HepG2 (cell line): ENCODE data around the gene TBC1D16. TPM values are rescaled to one million over a fixed set of nuclear protein-coding genes. Genes with fewer than 3 reads are reported as not detected.

Source experiments
- ASH2L ChIP-seq: fragments of 300-600, 200-600 bp; sonication (generic); IDR thresholded peaks from 2 replicates; pipeline ENCODE4 v1.7.0; 2017; ENCODE audit warnings: low read depth, mild to moderate bottlenecking, moderate library complexity, mixed read lengths, low read length; ENCODE audit not compliant: insufficient read length
- FOXA3 ChIP-seq: IDR thresholded peaks from 2 replicates; pipeline ENCODE4 v1.6.1; 2016; ENCODE audit warnings: missing genetic modification reagents, missing compliant biosample characterization
- IRF9 ChIP-seq: sonication (generic); formaldehyde crosslinking; IDR thresholded peaks from 2 replicates; pipeline ENCODE4 v1.8.0; 2022; ENCODE audit warnings: missing genetic modification reagents, mild to moderate bottlenecking, borderline replicate concordance
- MLX ChIP-seq: IDR thresholded peaks from 2 replicates; pipeline ENCODE4 v1.6.1; 2016
- NR1H2 ChIP-seq: sonication (generic); formaldehyde crosslinking; IDR thresholded peaks from 2 replicates; pipeline ENCODE4 v1.8.1; 2022; ENCODE audit warnings: low read depth, missing genetic modification reagents, borderline replicate concordance
- PAXIP1 ChIP-seq: sonication (generic); formaldehyde crosslinking; conservative IDR thresholded peaks from 2 replicates; pipeline ENCODE4 v1.4.0; 2020; ENCODE audit warnings: mild to moderate bottlenecking, missing genetic modification reagents, moderate library complexity
- PBX3 ChIP-seq: sonication (generic); formaldehyde crosslinking; IDR thresholded peaks from 2 replicates; pipeline ENCODE4 v1.8.1; 2023; ENCODE audit warnings: missing genetic modification reagents, inconsistent platforms, borderline replicate concordance
- RFX1 ChIP-seq: fragments of 450-650 bp; IDR thresholded peaks from 2 replicates; pipeline ENCODE4 v1.6.1; 2017
- ZBED4 ChIP-seq: sonication (generic); formaldehyde crosslinking; IDR thresholded peaks from 2 replicates; pipeline ENCODE4 v1.4.0; 2020; ENCODE audit warnings: missing genetic modification reagents, borderline replicate concordance
- ZFP90 ChIP-seq: sonication (generic); formaldehyde crosslinking; IDR thresholded peaks from 2 replicates; pipeline ENCODE4 v1.8.0; 2022; ENCODE audit warnings: missing genetic modification reagents, mild to moderate bottlenecking, inconsistent platforms, borderline replicate concordance
- ZNF230 ChIP-seq: sonication (generic); formaldehyde crosslinking; IDR thresholded peaks from 2 replicates; pipeline ENCODE4 v1.4.0; 2020; ENCODE audit warnings: mild to moderate bottlenecking, missing genetic modification reagents
- ZNF232 ChIP-seq: sonication (generic); formaldehyde crosslinking; IDR thresholded peaks from 2 replicates; pipeline ENCODE4 v1.4.0; 2020; ENCODE audit warnings: missing genetic modification reagents, borderline replicate concordance
- ZNF264 ChIP-seq: sonication (generic); formaldehyde crosslinking; IDR thresholded peaks from 2 replicates; pipeline ENCODE4 v1.4.0; 2020; ENCODE audit warnings: missing genetic modification reagents
- ZNF329 ChIP-seq: sonication (generic); formaldehyde crosslinking; IDR thresholded peaks from 2 replicates; pipeline ENCODE4 v1.9.0; 2021; ENCODE audit warnings: low read depth, mild to moderate bottlenecking, missing genetic modification reagents
- ZNF503 ChIP-seq: sonication (generic); formaldehyde crosslinking; IDR thresholded peaks from 2 replicates; pipeline ENCODE4 v1.4.0; 2020; ENCODE audit warnings: missing genetic modification reagents
- ZNF570 ChIP-seq: sonication (generic); formaldehyde crosslinking; IDR thresholded peaks from 2 replicates; pipeline ENCODE4 v1.4.0; 2020; ENCODE audit warnings: mild to moderate bottlenecking, missing genetic modification reagents, borderline replicate concordance
- polyA plus RNA-seq, 8 experiments: library from polyadenylated mRNA; depleted of rRNA in 3 of 8; stranded (reverse) in 7 of 8; unstranded in 1 of 8; fragments of >200 nt; fragmentation: Illumina TruSeq in 4 of 8; extraction: Trizol in 4 of 8; gene quantifications; 2 replicates each; pipeline versions ENCODE4 v1.2.1 to v1.2.3, GENCODE V29; 2011 to 2016; ENCODE audit warnings: low read depth in 4 of 8, missing spikeins in 1 of 8, mixed read lengths in 1 of 8; ENCODE audit not compliant: insufficient read depth in 1 of 8
- total RNA-seq, 5 experiments: library from RNA; depleted of rRNA; stranded (reverse); fragments of >200 nt; fragmentation: Illumina TruSeq; extraction: Trizol; gene quantifications; 2 replicates each; pipeline ENCODE4 v1.2.3, GENCODE V29; 2016; ENCODE audit warnings: low read depth in 1 of 5

The TBC1D16 gene
- total and polyA plus RNA-seq, 2 of the 13 experiments (the other 11 are each of a cell fraction or from before 2014, with no cell fraction given) = 14.9 to 24.9 TPM

GRCh38 chr17:80008383-80008840, 27.3 kb downstream of the TBC1D16 start (continued):
- no peak for TF ChIP-seq ASH2L
- TF ChIP-seq FOXA3 (CRISPR knock-in tag) = peak; percentile 64; the same call in 1 of the 2 replicates
- peak; percentile 39; the same call in 1 of the 2 replicates for TF ChIP-seq ZFP90
- TF ChIP-seq ZNF232 (CRISPR knock-in tag) = no peak
- no peak for TF ChIP-seq ZNF503
- TF ChIP-seq PBX3 (CRISPR knock-in tag) = no peak
- TF ChIP-seq ZNF329 (CRISPR knock-in tag) = no peak
- no peak for TF ChIP-seq RFX1
- no peak for TF ChIP-seq ZNF264 (CRISPR knock-in tag)
- TF ChIP-seq ZNF230 (CRISPR knock-in tag) = no peak
- TF ChIP-seq IRF9 (CRISPR knock-in tag) = peak; percentile 67; the same call in 1 of the 2 replicates
- no peak for TF ChIP-seq NR1H2 (CRISPR knock-in tag)
- TF ChIP-seq ZNF570 (CRISPR knock-in tag) = no peak
- 0 out of 2 replicates have a peak, but pooled peaks have one; percentile 21 for TF ChIP-seq PAXIP1
- 0 out of 2 replicates have a peak, but pooled peaks have one; percentile 46 for TF ChIP-seq MLX (CRISPR knock-in tag)
- TF ChIP-seq ZBED4 = peak; percentile 81; the same call in 1 of the 2 replicates
